ENCODE measurements around the gene TNFAIP8L2. TPM values are rescaled to one million over a fixed set of nuclear protein-coding genes. Genes with fewer than 3 reads are reported as not detected.

The TNFAIP8L2 gene
- total RNA-seq (2021) (not detected in 2 replicates), Bru-seq, nascent RNA (not detected), BruChase-seq, experiment 1, labeled RNA remaining after a 2-hour chase (not detected), BruChase-seq, experiment 2, labeled RNA remaining after a 6-hour chase (not detected)
- long read RNA-seq: 0 reads

DNA sequence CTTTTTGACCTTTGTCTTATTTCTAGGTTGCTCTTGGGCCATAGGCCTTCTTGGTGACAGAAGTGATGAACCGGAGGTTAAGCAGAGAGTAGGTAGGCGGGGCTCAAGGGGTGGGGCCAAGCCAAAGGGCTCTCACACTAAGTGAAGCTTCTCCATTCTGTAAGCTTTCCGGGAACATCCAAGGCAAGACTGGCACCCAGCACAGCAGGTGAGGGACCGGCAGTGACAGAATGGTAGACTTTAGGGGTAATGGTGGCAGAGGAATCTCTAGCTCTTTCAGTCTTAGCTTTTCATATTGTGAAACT, at the start of gene TNFAIP8L2:
TNFAIP8L2 (plus strand) TSS at position 135 of the 305 bp plus-strand sequence. CDS start 2,049 bp downstream, outside the sequence.
- H3K4me1 ChIP-seq (replicated peaks; ENCODE audit: insufficient read depth): no peaks in the 10 kb centered on the region
- BruUV-seq (replicated peaks): no TSS peak
- no peaks in the 10 kb centered on the region for H3K9me3 ChIP-seq (ENCODE audit: insufficient read depth, low read depth)
- H3K27ac ChIP-seq: no peak within 1 kb of the TSS
- no peak within 1 kb of the TSS for H3K4me3 ChIP-seq
- no peak for DNase-seq
- H4K20me1 ChIP-seq (ENCODE audit: insufficient read depth): no peaks in the 10 kb centered on the region
- H3K9me2 ChIP-seq (ENCODE audit: insufficient read depth): no peaks in the 10 kb centered on the region
- no peak within 1 kb of the TSS for H3K4me2 ChIP-seq
- intact Hi-C loops (cut with micrococcal nuclease; ENCODE audit: unreplicated experiment): loop anchor here (1.0 to 5.0 kb wide), 4 partner anchors 56 to 899 kb away; partner anchors contain the start of genes CA14 and GABPB2
- CTCF ChIA-PET: interaction anchor here (2.5 kb wide), 1 partner anchor 57 kb away, joined by 19 read pairs; no protein-coding TSS in a partner anchor
- TF ChIP-seq EZH2 (IDR thresholded peaks at IDR 0.05; ENCODE audit: low read depth): no peak
- no peak for TF ChIP-seq CTCF (conservative IDR thresholded peaks at IDR 0.05)
- H2AFZ ChIP-seq: no peak within 1 kb of the TSS
- H3K36me3 ChIP-seq (ENCODE audit: low read depth): no peaks in the 10 kb centered on the region
- POLR2A ChIA-PET (ENCODE audit: unreplicated experiment): interaction anchor here (0.6 kb wide), 1 partner anchor 25 kb away, joined by 4 read pairs; no protein-coding TSS in a partner anchor
- no peaks in the 10 kb centered on the region for H3K79me2 ChIP-seq (ENCODE audit: low read depth)
- peaks cover 15% of the 10 kb centered on the region; the same call in 1 of the 2 replicates for H3F3A ChIP-seq (ENCODE audit: insufficient read depth, low read depth)
- no peaks in the 10 kb centered on the region for H3K27me3 ChIP-seq (ENCODE audit: insufficient read depth, low read depth)

GRCh38 chr1:151106894-151107293, 49.6 kb upstream of the TNFAIP8L2 start:
- Histone ChIP-seq H3K4me1 (replicated peaks; ENCODE audit: insufficient read depth) (no peaks in the 10 kb centered on the region), H4K20me1 (ENCODE audit: insufficient read depth) (no peaks in the 10 kb centered on the region), H3K9me2 (ENCODE audit: insufficient read depth) (no peaks in the 10 kb centered on the region), H3K27ac (no peak overlapping the region), H3K36me3 (ENCODE audit: low read depth) (no peaks in the 10 kb centered on the region), H3K4me2 (no peak overlapping the region), H3K79me2 (ENCODE audit: low read depth) (no peaks in the 10 kb centered on the region), H3K27me3 (ENCODE audit: insufficient read depth, low read depth) (no peaks in the 10 kb centered on the region), H3F3A (ENCODE audit: insufficient read depth, low read depth) (no peaks in the 10 kb centered on the region), H3K9me3 (ENCODE audit: insufficient read depth, low read depth) (no peaks in the 10 kb centered on the region), H2AFZ (no peak overlapping the region), H3K4me3 (no peak overlapping the region)
- intact Hi-C loops (cut with micrococcal nuclease; ENCODE audit: unreplicated experiment): no loop called here
- DNase-seq: no peak
- POLR2A ChIA-PET (ENCODE audit: unreplicated experiment): no interaction called here
- TF ChIP-seq EZH2 (IDR thresholded peaks at IDR 0.05; ENCODE audit: low read depth): no peak
- TF ChIP-seq CTCF (conservative IDR thresholded peaks at IDR 0.05): no peak
- BruUV-seq (replicated peaks): no TSS peak
- CTCF ChIA-PET: no interaction called here

GRCh38 chr1:151108331-151108730, 48.1 kb upstream of the TNFAIP8L2 start:
- Histone ChIP-seq H3K27me3 (ENCODE audit: insufficient read depth, low read depth) (no peaks in the 10 kb centered on the region), H3K9me2 (ENCODE audit: insufficient read depth) (no peaks in the 10 kb centered on the region), H3K9me3 (ENCODE audit: insufficient read depth, low read depth) (no peaks in the 10 kb centered on the region), H3K36me3 (ENCODE audit: low read depth) (no peaks in the 10 kb centered on the region), H3K4me3 (no peak overlapping the region), H3K4me2 (no peak overlapping the region), H3K4me1 (replicated peaks; ENCODE audit: insufficient read depth) (no peaks in the 10 kb centered on the region), H3K27ac (no peak overlapping the region), H3F3A (ENCODE audit: insufficient read depth, low read depth) (no peaks in the 10 kb centered on the region), H2AFZ (no peak overlapping the region), H4K20me1 (ENCODE audit: insufficient read depth) (no peaks in the 10 kb centered on the region), H3K79me2 (ENCODE audit: low read depth) (no peaks in the 10 kb centered on the region)
- no TSS peak for BruUV-seq (replicated peaks)
- DNase-seq: no peak
- no peak for TF ChIP-seq CTCF (conservative IDR thresholded peaks at IDR 0.05)
- no peak for TF ChIP-seq EZH2 (IDR thresholded peaks at IDR 0.05; ENCODE audit: low read depth)
- POLR2A ChIA-PET (ENCODE audit: unreplicated experiment): no interaction called here
- intact Hi-C loops (cut with micrococcal nuclease; ENCODE audit: unreplicated experiment): no loop called here
- CTCF ChIA-PET: no interaction called here
